ENCODE data around the gene PLCB4.

Gene PLCB4

DNA sequence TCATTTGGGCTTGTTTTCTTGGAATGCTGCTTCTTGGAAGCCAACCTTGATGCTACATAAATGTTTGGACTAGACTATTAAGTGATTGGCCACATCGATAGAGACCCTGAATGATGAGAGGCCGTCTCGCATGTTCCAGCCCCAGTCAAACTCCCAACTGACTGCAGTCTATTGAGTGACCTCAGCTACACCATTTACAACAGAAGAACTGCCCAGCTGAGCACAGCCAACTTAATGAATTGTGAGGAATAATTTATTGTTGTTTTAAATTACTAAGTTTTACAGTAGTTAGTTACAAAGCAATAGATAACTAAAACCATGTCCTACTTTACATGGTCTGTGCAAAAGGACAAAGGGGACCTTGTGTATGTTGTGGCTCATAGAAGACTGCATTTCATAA, 63.0 kb downstream of the PLCB4 start:
- no peak overlapping the region for H2BK120ac ChIP-seq (ENCODE audit: insufficient read depth, low read length, poor library complexity)
- no peak overlapping the region for H3K14ac ChIP-seq (ENCODE audit: low read length)
- H4K91ac ChIP-seq (ENCODE audit: low read depth, low read length), result no peak overlapping the region
- H3K9ac ChIP-seq (ENCODE audit: low read length), result no peak overlapping the region
- no peak overlapping the region for H3K23ac ChIP-seq (ENCODE audit: low read length)
- no peak overlapping the region for H3K18ac ChIP-seq (ENCODE audit: low read length)
- H4K12ac ChIP-seq (ENCODE audit: low read depth, low read length), result no peak overlapping the region
- no peak overlapping the region for H3K4me2 ChIP-seq (ENCODE audit: low read length)
- H4K8ac ChIP-seq (ENCODE audit: low read depth, low read length), result no peak overlapping the region
- H3K36me3 ChIP-seq (ENCODE audit: control insufficient read depth in 1 of 2, insufficient read depth in 2 of 2, low read length in 2 of 2), result no peaks in the 10 kb centered on the region
- no peak overlapping the region for H2BK5ac ChIP-seq (ENCODE audit: low read depth, low read length, poor library complexity)
- no peaks in the 10 kb centered on the region for H3K4me1 ChIP-seq (ENCODE audit: control insufficient read depth in 1 of 2, insufficient read depth in 2 of 2, low read length in 2 of 2)
- H3K9me3 ChIP-seq (ENCODE audit: insufficient read depth, low read depth, low read length), result no peaks in the 10 kb centered on the region
- no peak overlapping the region for H2BK12ac ChIP-seq (ENCODE audit: low read length)
- H3K79me1 ChIP-seq (ENCODE audit: low read length), result no peaks in the 10 kb centered on the region
- H3K27ac ChIP-seq (ENCODE audit: low read depth, low read length), result no peak overlapping the region
- DNase-seq, result no peak
- H3K4me3 ChIP-seq (ENCODE audit: low read depth, low read length), result no peak overlapping the region
- H2AFZ ChIP-seq (ENCODE audit: insufficient read depth, low read length, poor library complexity), result no peak overlapping the region
- H2AK5ac ChIP-seq (ENCODE audit: low read length), result no peak overlapping the region
- H3K27me3 ChIP-seq (ENCODE audit: insufficient read depth, low read length), result no peaks in the 10 kb centered on the region
- WGBS (ENCODE audit: extremely low coverage, insufficient coverage, insufficient read length), result no CpG with 5 or more reads among the region's 3 CpGs
- H3K79me2 ChIP-seq (ENCODE audit: control insufficient read depth, insufficient read depth, low read length, poor library complexity), result no peaks in the 10 kb centered on the region
- no peak overlapping the region for H3K4ac ChIP-seq (ENCODE audit: low read depth, low read length)

GRCh38 chr20:9134346-9134745, 65.5 kb downstream of the PLCB4 start:
- H2BK12ac ChIP-seq (ENCODE audit: low read length), result no peak overlapping the region
- H3K4ac ChIP-seq (ENCODE audit: low read depth, low read length), result no peak overlapping the region
- H3K9me3 ChIP-seq (ENCODE audit: insufficient read depth, low read depth, low read length), result no peaks in the 10 kb centered on the region
- no peaks in the 10 kb centered on the region for H3K79me2 ChIP-seq (ENCODE audit: control insufficient read depth, insufficient read depth, low read length, poor library complexity)
- no peaks in the 10 kb centered on the region for H3K79me1 ChIP-seq (ENCODE audit: low read length)
- H2AFZ ChIP-seq (ENCODE audit: insufficient read depth, low read length, poor library complexity), result no peak overlapping the region
- no peak overlapping the region for H4K8ac ChIP-seq (ENCODE audit: low read depth, low read length)
- H4K91ac ChIP-seq (ENCODE audit: low read depth, low read length), result no peak overlapping the region
- no peaks in the 10 kb centered on the region for H3K27me3 ChIP-seq (ENCODE audit: insufficient read depth, low read length)
- H3K36me3 ChIP-seq (ENCODE audit: control insufficient read depth in 1 of 2, insufficient read depth in 2 of 2, low read length in 2 of 2), result no peaks in the 10 kb centered on the region
- H3K18ac ChIP-seq (ENCODE audit: low read length), result no peak overlapping the region
- no peak overlapping the region for H2BK5ac ChIP-seq (ENCODE audit: low read depth, low read length, poor library complexity)
- H3K14ac ChIP-seq (ENCODE audit: low read length), result no peak overlapping the region
- no peak overlapping the region for H3K23ac ChIP-seq (ENCODE audit: low read length)
- H3K9ac ChIP-seq (ENCODE audit: low read length), result no peak overlapping the region
- H4K12ac ChIP-seq (ENCODE audit: low read depth, low read length), result no peak overlapping the region
- H3K4me2 ChIP-seq (ENCODE audit: low read length), result no peak overlapping the region
- H2AK5ac ChIP-seq (ENCODE audit: low read length), result no peak overlapping the region
- H2BK120ac ChIP-seq (ENCODE audit: insufficient read depth, low read length, poor library complexity), result no peak overlapping the region
- no peak for DNase-seq
- H3K4me1 ChIP-seq (ENCODE audit: control insufficient read depth in 1 of 2, insufficient read depth in 2 of 2, low read length in 2 of 2), result no peaks in the 10 kb centered on the region
- WGBS (ENCODE audit: extremely low coverage, insufficient coverage, insufficient read length), result no CpG with 5 or more reads among the region's 2 CpGs
- no peak overlapping the region for H3K4me3 ChIP-seq (ENCODE audit: low read depth, low read length)
- H3K27ac ChIP-seq (ENCODE audit: low read depth, low read length), result no peak overlapping the region

- Histone ChIP-seq H3K14ac (ENCODE audit: low read length) (no peak overlapping the region), H3K18ac (ENCODE audit: low read length) (no peak overlapping the region), H2BK5ac (ENCODE audit: low read depth, low read length, poor library complexity) (no peak overlapping the region), H3K4me2 (ENCODE audit: low read length) (no peak overlapping the region), H3K27me3 (ENCODE audit: insufficient read depth, low read length) (no peaks in the 10 kb centered on the region), H3K79me1 (ENCODE audit: low read length) (no peaks in the 10 kb centered on the region), H3K4me1 (ENCODE audit: control insufficient read depth in 1 of 2, insufficient read depth in 2 of 2, low read length in 2 of 2) (no peaks in the 10 kb centered on the region), H3K27ac (ENCODE audit: low read depth, low read length) (no peak overlapping the region), H4K8ac (ENCODE audit: low read depth, low read length) (no peak overlapping the region), H3K4me3 (ENCODE audit: low read depth, low read length) (no peak overlapping the region), H3K79me2 (ENCODE audit: control insufficient read depth, insufficient read depth, low read length, poor library complexity) (no peaks in the 10 kb centered on the region), H2AK5ac (ENCODE audit: low read length) (no peak overlapping the region), H3K4ac (ENCODE audit: low read depth, low read length) (no peak overlapping the region), H4K91ac (ENCODE audit: low read depth, low read length) (no peak overlapping the region), H2BK120ac (ENCODE audit: insufficient read depth, low read length, poor library complexity) (no peak overlapping the region), H3K23ac (ENCODE audit: low read length) (no peak overlapping the region), H2AFZ (ENCODE audit: insufficient read depth, low read length, poor library complexity) (no peak overlapping the region), H3K9ac (ENCODE audit: low read length) (no peak overlapping the region), H3K9me3 (ENCODE audit: insufficient read depth, low read depth, low read length) (no peaks in the 10 kb centered on the region), H2BK12ac (ENCODE audit: low read length) (no peak overlapping the region), H3K36me3 (ENCODE audit: control insufficient read depth in 1 of 2, insufficient read depth in 2 of 2, low read length in 2 of 2) (no peaks in the 10 kb centered on the region), H4K12ac (ENCODE audit: low read depth, low read length) (no peak overlapping the region)
- WGBS (ENCODE audit: extremely low coverage, insufficient coverage, insufficient read length), result no CpG with 5 or more reads among the region's 3 CpGs
- no peak for DNase-seq
These were observed 67.2 kb downstream of the PLCB4 start for GRCh38 chr20:9136114-9136513.

DNA sequence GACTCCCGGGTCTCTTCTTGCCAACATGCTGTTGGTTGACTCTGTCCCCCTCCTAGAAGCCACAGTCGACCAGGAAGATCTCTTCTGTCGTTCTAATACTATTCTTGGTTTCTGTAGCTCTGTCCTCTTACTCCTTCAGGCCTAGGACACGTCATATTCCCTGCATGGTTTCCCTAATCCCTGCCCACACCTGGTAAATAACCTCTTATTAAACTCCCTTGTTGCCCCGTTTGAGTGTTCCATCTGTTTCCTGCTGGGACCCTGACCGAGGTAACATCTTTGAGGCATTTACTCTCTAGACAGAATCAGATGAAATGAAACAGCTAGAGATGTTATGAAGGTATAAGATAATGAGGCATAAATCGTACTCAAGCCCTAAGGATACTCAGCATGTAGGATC, 68.1 kb downstream of the PLCB4 start:
- Histone ChIP-seq H3K79me1 (ENCODE audit: low read length) (no peaks in the 10 kb centered on the region), H3K27ac (ENCODE audit: low read depth, low read length) (no peak overlapping the region), H3K4me1 (ENCODE audit: control insufficient read depth in 1 of 2, insufficient read depth in 2 of 2, low read length in 2 of 2) (no peaks in the 10 kb centered on the region), H3K23ac (ENCODE audit: low read length) (no peak overlapping the region), H2BK12ac (ENCODE audit: low read length) (no peak overlapping the region), H4K12ac (ENCODE audit: low read depth, low read length) (no peak overlapping the region), H3K79me2 (ENCODE audit: control insufficient read depth, insufficient read depth, low read length, poor library complexity) (no peaks in the 10 kb centered on the region), H3K14ac (ENCODE audit: low read length) (no peak overlapping the region), H4K8ac (ENCODE audit: low read depth, low read length) (no peak overlapping the region), H2BK120ac (ENCODE audit: insufficient read depth, low read length, poor library complexity) (no peak overlapping the region), H3K9me3 (ENCODE audit: insufficient read depth, low read depth, low read length) (no peaks in the 10 kb centered on the region), H3K18ac (ENCODE audit: low read length) (no peak overlapping the region), H3K4ac (ENCODE audit: low read depth, low read length) (no peak overlapping the region), H3K4me3 (ENCODE audit: low read depth, low read length) (no peak overlapping the region), H2AK5ac (ENCODE audit: low read length) (no peak overlapping the region), H3K4me2 (ENCODE audit: low read length) (no peak overlapping the region), H3K9ac (ENCODE audit: low read length) (no peak overlapping the region), H4K91ac (ENCODE audit: low read depth, low read length) (no peak overlapping the region), H3K27me3 (ENCODE audit: insufficient read depth, low read length) (no peaks in the 10 kb centered on the region), H2AFZ (ENCODE audit: insufficient read depth, low read length, poor library complexity) (no peak overlapping the region), H2BK5ac (ENCODE audit: low read depth, low read length, poor library complexity) (no peak overlapping the region), H3K36me3 (ENCODE audit: control insufficient read depth in 1 of 2, insufficient read depth in 2 of 2, low read length in 2 of 2) (no peaks in the 10 kb centered on the region)
- WGBS (ENCODE audit: extremely low coverage, insufficient coverage, insufficient read length), result no CpG with 5 or more reads among the region's 7 CpGs
- DNase-seq, result no peak
